HEK293T (cell line): ENCODE data around the gene EPHB1.

Experiments used
- CTCF ChIA-PET: fragments of 350-600 bp; formaldehyde crosslinking; extraction: SDS; loops from one replicate; lab custom pipeline; 2021; ENCODE audit warnings: antibody characterized with exemption, inconsistent platforms; lab: Yijun Ruan, JAX
- POLR2A ChIA-PET: fragments of 350-600 bp; formaldehyde crosslinking; extraction: SDS; loops from one replicate; lab custom pipeline; 2020; ENCODE audit warnings: antibody characterized with exemption, inconsistent platforms; lab: Yijun Ruan, JAX
- DNase-seq: peaks from one replicate; pipeline ENCODE4 v3.0.0; 2012; ENCODE audit warnings: mixed read lengths; ENCODE audit errors: extremely low spot score
- ARNT ChIP-seq: fragments of 450-650 bp; IDR thresholded peaks from 2 replicates; pipeline ENCODE4 v1.6.1; 2017; ENCODE audit warnings: mild to moderate bottlenecking
- BHLHE40 ChIP-seq: fragments of 450-650 bp; IDR thresholded peaks from 2 replicates; pipeline ENCODE4 v1.6.1; 2016; ENCODE audit warnings: mild to moderate bottlenecking, moderate library complexity, borderline replicate concordance
- CTBP1 ChIP-seq: fragments of 450-650 bp; IDR thresholded peaks from 2 replicates; pipeline ENCODE4 v1.6.1; 2016; ENCODE audit warnings: borderline replicate concordance
- ELF4 ChIP-seq: fragments of 450-650 bp; IDR thresholded peaks from 2 replicates; pipeline ENCODE4 v1.6.1; 2017; ENCODE audit warnings: antibody characterized with exemption
- FOXA1 ChIP-seq: fragments of 450-650 bp; IDR thresholded peaks from 2 replicates; pipeline ENCODE4 v1.6.1; 2016; ENCODE audit warnings: mild to moderate bottlenecking
- FOXK2 ChIP-seq: fragments of 450-650 bp; IDR thresholded peaks from 2 replicates; pipeline ENCODE4 v1.6.1; 2016; ENCODE audit warnings: mild to moderate bottlenecking
- FOXM1 ChIP-seq: fragments of 450-650 bp; IDR thresholded peaks from 2 replicates; pipeline ENCODE4 v1.6.1; 2017; ENCODE audit warnings: mild to moderate bottlenecking, borderline replicate concordance
- HDGF ChIP-seq: fragments of 450-650 bp; IDR thresholded peaks from 2 replicates; pipeline ENCODE4 v1.6.1; 2017; ENCODE audit warnings: antibody characterized with exemption, borderline replicate concordance
- L3MBTL2 ChIP-seq: fragments of 450-650 bp; conservative IDR thresholded peaks from 2 replicates; pipeline ENCODE4 v1.6.1; 2016; ENCODE audit warnings: mild to moderate bottlenecking
- LEF1 ChIP-seq: fragments of 450-650 bp; IDR thresholded peaks from 2 replicates; pipeline ENCODE4 v1.6.1; 2017; ENCODE audit warnings: mild to moderate bottlenecking, borderline replicate concordance
- NFRKB ChIP-seq: fragments of 450-650 bp; IDR thresholded peaks from 2 replicates; pipeline ENCODE4 v1.6.1; 2016; ENCODE audit warnings: mild to moderate bottlenecking, moderate library complexity
- SP1 ChIP-seq: fragments of 450-650 bp; IDR thresholded peaks from 2 replicates; pipeline ENCODE4 v1.6.1; 2017
- SUZ12 ChIP-seq: fragments of 450-650 bp; IDR thresholded peaks from 2 replicates; pipeline ENCODE4 v1.6.1; 2016; ENCODE audit warnings: mild to moderate bottlenecking
- TARDBP ChIP-seq: fragments of 450-650 bp; IDR thresholded peaks from 2 replicates; pipeline ENCODE4 v1.6.1; 2016
- ZNF384 ChIP-seq: fragments of 450-650 bp; IDR thresholded peaks from 2 replicates; pipeline ENCODE4 v1.6.1; 2016
- TF ChIP-seq, protein P1 (sequence below): fragments of 450-650 bp; IDR thresholded peaks from 2 replicates; pipeline ENCODE4 v1.6.1; 2016

Gene EPHB1

DNA sequence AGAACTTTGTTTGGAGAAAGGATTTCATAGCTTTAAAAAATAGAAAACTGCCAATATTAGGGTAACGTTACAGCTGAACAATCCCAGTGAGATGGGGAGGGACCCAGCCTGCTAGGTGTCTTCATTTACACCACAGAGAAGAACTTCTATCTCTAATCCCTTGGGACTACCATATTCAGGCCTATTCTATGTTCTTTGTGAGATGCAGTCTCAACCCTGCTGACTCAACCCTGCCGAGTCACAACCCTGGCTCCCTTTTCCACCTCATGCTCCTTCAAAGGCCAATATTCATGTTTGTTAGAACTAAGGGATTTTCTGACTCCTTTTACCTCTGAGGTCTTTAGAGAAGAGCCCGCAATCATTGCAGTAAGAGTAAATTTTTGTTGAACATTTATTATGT, 350.5 kb downstream of the EPHB1 start:
- CTCF ChIA-PET, result no interaction called here
- DNase-seq, result no peak
- TF ChIP-seq SUZ12 (no peak), ARNT (no peak), SP1 (no peak), TARDBP (no peak)
- TF ChIP-seq, protein P1, sequence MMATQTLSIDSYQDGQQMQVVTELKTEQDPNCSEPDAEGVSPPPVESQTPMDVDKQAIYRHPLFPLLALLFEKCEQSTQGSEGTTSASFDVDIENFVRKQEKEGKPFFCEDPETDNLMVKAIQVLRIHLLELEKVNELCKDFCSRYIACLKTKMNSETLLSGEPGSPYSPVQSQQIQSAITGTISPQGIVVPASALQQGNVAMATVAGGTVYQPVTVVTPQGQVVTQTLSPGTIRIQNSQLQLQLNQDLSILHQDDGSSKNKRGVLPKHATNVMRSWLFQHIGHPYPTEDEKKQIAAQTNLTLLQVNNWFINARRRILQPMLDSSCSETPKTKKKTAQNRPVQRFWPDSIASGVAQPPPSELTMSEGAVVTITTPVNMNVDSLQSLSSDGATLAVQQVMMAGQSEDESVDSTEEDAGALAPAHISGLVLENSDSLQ, result no peak
- POLR2A ChIA-PET, result no interaction called here

GRCh38 chr3:135147657-135148056, 352.6 kb downstream of the EPHB1 start:
- ChIA-PET POLR2A (no interaction called here), CTCF (no interaction called here)
- no peak for DNase-seq
- no peak for TF ChIP-seq LEF1
- TF ChIP-seq TARDBP, result no peak
- TF ChIP-seq ARNT, result no peak
- no peak for TF ChIP-seq HDGF
- TF ChIP-seq FOXA1, result no peak
- TF ChIP-seq ELF4, result no peak
- TF ChIP-seq, protein P1, result no peak
- no peak for TF ChIP-seq ZNF384
- no peak for TF ChIP-seq BHLHE40
- no peak for TF ChIP-seq L3MBTL2
- no peak for TF ChIP-seq NFRKB
- no peak for TF ChIP-seq FOXK2
- no peak for TF ChIP-seq FOXM1
- no peak for TF ChIP-seq CTBP1
- no peak for TF ChIP-seq SP1
- TF ChIP-seq SUZ12, result no peak

DNA sequence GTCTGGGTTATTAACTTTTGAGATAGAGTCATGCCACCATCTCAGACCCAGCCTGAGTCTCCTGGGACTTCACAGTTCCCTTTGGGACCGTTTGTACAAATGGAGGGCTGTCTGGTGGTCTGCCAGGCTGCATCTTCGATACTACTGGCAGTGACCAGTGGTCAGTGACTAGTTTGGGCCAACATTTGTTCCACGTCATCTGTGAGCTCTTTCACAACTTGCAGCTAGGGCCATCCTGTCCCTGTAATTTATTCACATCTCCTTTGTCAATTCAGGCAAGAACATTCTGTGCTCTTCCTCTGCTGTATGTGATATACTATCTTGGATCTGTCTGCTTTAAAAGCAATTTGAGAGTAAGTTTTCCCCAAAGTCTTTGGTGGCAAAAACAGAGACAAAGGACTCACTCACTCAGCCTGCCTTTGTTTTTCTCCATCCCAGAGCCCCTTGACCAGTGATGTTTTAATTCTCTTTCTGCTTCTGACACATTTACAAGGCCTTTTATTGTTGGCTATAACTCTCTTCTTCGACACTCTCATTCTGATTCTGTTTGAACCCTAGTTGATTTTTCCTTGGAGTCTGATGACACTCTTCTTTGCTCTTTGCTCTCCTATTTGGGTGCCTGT, 353.4 kb downstream of the EPHB1 start:
- no peak for TF ChIP-seq ELF4
- no peak for TF ChIP-seq CTBP1
- no peak for TF ChIP-seq SP1
- no peak for TF ChIP-seq FOXA1
- TF ChIP-seq L3MBTL2, result no peak
- no peak for TF ChIP-seq FOXM1
- TF ChIP-seq ZNF384, result no peak
- TF ChIP-seq SUZ12, result no peak
- no peak for TF ChIP-seq TARDBP
- no peak for TF ChIP-seq ARNT
- TF ChIP-seq, protein P1, result no peak
- no peak for DNase-seq
- ChIA-PET POLR2A (no interaction called here), CTCF (no interaction called here)

GRCh38 chr3:135149707-135150681, 354.9 kb downstream of the EPHB1 start:
- ChIA-PET CTCF (no interaction called here), POLR2A (no interaction called here)
- no peak for DNase-seq
- TF ChIP-seq ARNT (no peak), ELF4 (no peak), FOXA1 (no peak), ZNF384 (no peak), SUZ12 (no peak)

GRCh38 chr3:135154186-135154585, 359.1 kb downstream of the EPHB1 start:
- no peak for DNase-seq
- ChIA-PET POLR2A (no interaction called here), CTCF (no interaction called here)
- TF ChIP-seq SUZ12 (no peak), L3MBTL2 (no peak), BHLHE40 (no peak)

- ChIA-PET CTCF (no interaction called here), POLR2A (no interaction called here)
- no peak for TF ChIP-seq ARNT
- no peak for TF ChIP-seq FOXK2
- no peak for DNase-seq
Measured at GRCh38 chr3:135155228-135155627, 360.2 kb downstream of the EPHB1 start.

DNA sequence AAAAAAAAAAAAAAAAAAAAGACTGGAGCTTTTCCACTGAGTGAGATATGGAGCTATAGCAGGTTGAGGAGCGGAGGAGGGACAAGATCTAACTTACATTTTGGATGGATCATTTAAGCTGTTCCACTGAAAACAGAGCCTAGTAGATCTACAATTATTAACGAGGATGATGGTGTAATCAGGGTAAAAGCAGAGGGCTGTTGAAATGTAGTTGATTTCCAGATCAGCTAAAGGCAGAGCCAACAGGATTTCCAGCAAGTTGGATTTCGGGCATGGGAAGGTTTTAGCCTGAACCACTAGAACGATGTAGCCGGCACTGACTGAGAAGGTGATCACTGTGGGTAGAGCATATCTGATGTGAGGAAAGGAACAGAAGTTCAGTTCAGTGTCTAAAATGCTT, 360.7 kb downstream of the EPHB1 start:
- ChIA-PET CTCF (no interaction called here), POLR2A (no interaction called here)
- TF ChIP-seq SP1, result no peak
- TF ChIP-seq BHLHE40, result no peak
- no peak for TF ChIP-seq L3MBTL2
- TF ChIP-seq ELF4, result no peak
- TF ChIP-seq NFRKB, result no peak
- TF ChIP-seq FOXK2, result no peak
- no peak for TF ChIP-seq LEF1
- no peak for TF ChIP-seq HDGF
- no peak for TF ChIP-seq ZNF384
- TF ChIP-seq, protein P1, result no peak
- no peak for TF ChIP-seq CTBP1
- TF ChIP-seq SUZ12, result no peak
- no peak for TF ChIP-seq TARDBP
- TF ChIP-seq ARNT, result no peak
- TF ChIP-seq FOXM1, result no peak
- TF ChIP-seq FOXA1, result no peak
- no peak for DNase-seq
